Activated T-helper 2 cell treated with anti-CD3 and anti-CD28 coated beads, Interferon-gamma antibody, Interleukin-2, Interleukin-4, amounts not matched to agents 10 μg/mL and 5 μg/mL and 100 μg/mL, durations not matched to agents 14 hours and 24 hours and 36 hours (primary cell): ENCODE measurements around the gene RALGPS2. TPM values are rescaled to one million over a fixed set of nuclear protein-coding genes. Genes with fewer than 3 reads are reported as not detected.
A peak's percentile ranks its signal among the peaks of the same experiment; 100 is the strongest.
"Not testable (repeated sequence)": the region's sequence is repeated elsewhere in the genome, so short reads cannot be mapped to it uniquely, and the experiment has no call there.

Experiments
- DNase-seq: peaks from one replicate; pipeline ENCODE4 v3.0.0; 2021; ENCODE audit warnings: low spot score
- H3K27ac Mint-ChIP-seq: one replicate; pipeline ENCODE4 v1.8.0; 2021; ENCODE audit warnings: mixed read lengths
- H3K27me3 Mint-ChIP-seq: one replicate; pipeline ENCODE4 v1.8.0; 2021; ENCODE audit warnings: low read depth, mixed read lengths
- H3K36me3 Mint-ChIP-seq: one replicate; pipeline ENCODE4 v1.8.0; 2021; ENCODE audit warnings: low read depth, mixed read lengths
- H3K4me1 Mint-ChIP-seq: one replicate; pipeline ENCODE4 v1.8.0; 2021; ENCODE audit warnings: low read depth, mixed read lengths
- H3K4me3 Mint-ChIP-seq: one replicate; pipeline ENCODE4 v1.8.0; 2021; ENCODE audit warnings: low read depth, mild to moderate bottlenecking, moderate library complexity, mixed read lengths
- H3K9me3 Mint-ChIP-seq: one replicate; pipeline ENCODE4 v1.8.0; 2021; ENCODE audit warnings: mixed read lengths
- intact Hi-C: fragments of 100-400 bp; cut with micrococcal nuclease; formaldehyde crosslinking; loops from one replicate; pipeline ENCODE4 v1.15.1; 2023
- total RNA-seq: library from RNA; stranded (reverse); gene quantifications from 2 replicates; pipeline ENCODE4 v1.2.3, GENCODE V29; 2022

Gene RALGPS2
- total RNA-seq, 1 donor from 2014 or later: 1.9 TPM

DNA sequence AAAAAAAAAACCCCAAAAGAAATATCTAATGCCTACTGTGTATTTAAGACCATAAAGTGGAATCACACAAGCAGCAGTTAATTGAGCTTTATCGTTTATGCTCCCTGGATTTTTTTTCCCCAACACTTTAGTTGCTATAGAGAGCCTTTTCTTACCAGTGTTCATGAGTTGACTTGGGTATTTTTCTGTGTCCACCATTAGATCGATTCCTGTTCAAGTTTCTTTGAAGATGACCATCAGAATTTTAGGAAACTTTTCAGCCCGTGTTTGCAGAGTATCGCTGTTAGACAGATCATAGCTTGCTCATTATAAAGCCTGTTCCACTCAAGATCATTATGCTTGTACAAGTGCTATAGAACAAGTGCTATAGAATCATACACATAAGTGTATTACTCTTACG, 1.5 kb downstream of the RALGPS2 start:
- no peak for DNase-seq
- peaks cover 12% of the 10 kb centered on the region for H3K4me1 Mint-ChIP-seq
- H3K27ac Mint-ChIP-seq: no peak overlapping the region
- H3K27me3 Mint-ChIP-seq: peaks cover 39% of the 10 kb centered on the region
- peak overlapping the region; percentile 80 for H3K4me3 Mint-ChIP-seq
- intact Hi-C loops: loop anchor here (2.0 kb wide), 1 partner anchor 184 kb away; no protein-coding TSS in a partner anchor
- H3K36me3 Mint-ChIP-seq: no peaks in the 10 kb centered on the region
- no peaks in the 10 kb centered on the region for H3K9me3 Mint-ChIP-seq

DNA sequence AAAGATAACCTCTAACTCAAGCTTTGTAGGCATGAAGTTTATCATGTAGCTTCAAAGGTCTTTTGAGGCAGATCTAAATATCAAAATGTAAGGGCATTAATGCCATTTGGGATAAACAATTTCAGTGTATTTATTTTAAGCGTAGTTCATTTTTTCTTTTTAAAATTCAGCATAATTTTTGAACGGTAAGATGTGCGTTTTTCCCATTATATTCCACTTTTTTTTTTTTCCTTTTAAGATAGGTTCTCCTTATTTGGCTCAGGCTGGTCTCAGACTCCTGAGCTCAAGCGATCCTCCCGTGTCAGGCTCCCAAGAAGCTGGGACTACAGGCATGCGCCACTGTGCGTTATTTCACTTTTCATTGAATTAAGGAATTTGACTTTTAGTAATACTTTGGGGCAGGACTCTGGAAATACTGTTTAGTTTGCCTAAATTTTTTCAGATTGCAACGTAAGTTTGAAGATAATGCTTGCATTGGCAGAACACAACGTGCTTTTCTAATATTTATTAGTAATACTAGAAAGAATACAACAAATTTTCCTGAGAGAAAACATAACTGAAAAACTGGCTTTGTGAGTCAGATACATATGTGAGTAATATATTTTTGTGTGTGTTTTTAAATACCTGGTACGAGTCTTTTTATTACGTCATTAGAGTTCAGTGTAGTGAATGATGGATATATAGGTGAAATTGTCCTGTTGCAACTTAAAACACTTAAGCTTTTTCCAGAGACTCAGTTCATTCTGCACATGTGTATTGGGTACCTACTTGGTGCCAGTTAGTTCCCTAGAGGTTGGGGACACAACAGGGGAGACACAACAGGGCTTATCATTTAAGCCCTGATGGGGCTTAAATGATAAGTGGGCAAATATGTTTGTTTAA, 2.2 kb downstream of the RALGPS2 start:
- Mint-ChIP-seq H3K27ac (no peak overlapping the region), H3K9me3 (no peaks in the 10 kb centered on the region), H3K4me1 (peaks cover 12% of the 10 kb centered on the region), H3K36me3 (no peaks in the 10 kb centered on the region), H3K4me3 (no peak overlapping the region), H3K27me3 (peaks cover 37% of the 10 kb centered on the region)
- intact Hi-C loops: loop anchor here (2.0 kb wide), 1 partner anchor 184 kb away; no protein-coding TSS in a partner anchor
- DNase-seq: no peak

DNA sequence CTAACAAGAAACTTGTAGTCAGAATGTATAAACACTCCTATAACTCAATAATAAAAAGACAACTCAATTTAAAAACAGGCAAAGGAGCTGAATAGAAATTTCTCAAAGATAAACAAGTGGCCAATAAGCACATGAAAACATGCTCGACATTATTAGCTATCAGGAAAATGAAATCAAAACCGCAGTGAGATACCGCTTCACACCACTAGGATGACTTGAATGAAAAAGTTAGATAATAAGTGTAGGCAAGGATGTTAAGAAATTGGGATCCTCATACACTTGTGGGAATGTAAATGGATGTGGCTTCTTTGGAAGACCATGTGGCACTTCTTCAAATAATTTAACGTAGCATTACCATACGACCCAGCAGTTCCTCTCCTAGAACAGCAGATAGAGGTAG, 8.9 kb downstream of the RALGPS2 start:
- H3K4me1 Mint-ChIP-seq: no peaks in the 10 kb centered on the region
- DNase-seq: no peak
- intact Hi-C loops: no loop called here

DNA sequence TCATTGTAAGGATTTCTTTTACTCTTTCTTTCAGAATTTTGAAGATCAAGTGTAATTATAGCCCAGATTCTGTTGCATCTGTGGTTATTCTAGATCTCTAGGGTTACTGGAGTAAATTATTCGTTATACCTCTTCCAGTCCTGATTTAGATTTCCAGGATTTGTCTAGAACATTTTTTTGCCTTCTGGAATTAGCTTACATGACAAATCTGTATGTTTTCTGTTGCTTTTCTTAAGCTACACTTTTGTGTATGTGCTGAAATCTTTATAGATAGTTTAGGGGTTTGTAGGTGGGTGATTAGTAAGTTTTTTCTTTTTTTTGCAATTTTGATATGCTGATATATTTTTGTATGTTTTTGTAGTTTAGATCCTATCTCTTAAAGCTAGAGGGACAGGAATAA, 13.7 kb downstream of the RALGPS2 start:
- H3K4me1 Mint-ChIP-seq: no peaks in the 10 kb centered on the region
- H3K27me3 Mint-ChIP-seq: peaks cover 4% of the 10 kb centered on the region
- DNase-seq: no peak
- no peak overlapping the region for H3K27ac Mint-ChIP-seq
- H3K36me3 Mint-ChIP-seq: no peaks in the 10 kb centered on the region
- intact Hi-C loops: no loop called here
- no peaks in the 10 kb centered on the region for H3K9me3 Mint-ChIP-seq
- no peak overlapping the region for H3K4me3 Mint-ChIP-seq

More for the DNA sequence above, 8.9 kb downstream of the RALGPS2 start:
- Mint-ChIP-seq H3K27ac (no peak overlapping the region), H3K4me3 (no peak overlapping the region), H3K9me3 (no peaks in the 10 kb centered on the region), H3K36me3 (no peaks in the 10 kb centered on the region), H3K27me3 (peaks cover 4% of the 10 kb centered on the region)

DNA sequence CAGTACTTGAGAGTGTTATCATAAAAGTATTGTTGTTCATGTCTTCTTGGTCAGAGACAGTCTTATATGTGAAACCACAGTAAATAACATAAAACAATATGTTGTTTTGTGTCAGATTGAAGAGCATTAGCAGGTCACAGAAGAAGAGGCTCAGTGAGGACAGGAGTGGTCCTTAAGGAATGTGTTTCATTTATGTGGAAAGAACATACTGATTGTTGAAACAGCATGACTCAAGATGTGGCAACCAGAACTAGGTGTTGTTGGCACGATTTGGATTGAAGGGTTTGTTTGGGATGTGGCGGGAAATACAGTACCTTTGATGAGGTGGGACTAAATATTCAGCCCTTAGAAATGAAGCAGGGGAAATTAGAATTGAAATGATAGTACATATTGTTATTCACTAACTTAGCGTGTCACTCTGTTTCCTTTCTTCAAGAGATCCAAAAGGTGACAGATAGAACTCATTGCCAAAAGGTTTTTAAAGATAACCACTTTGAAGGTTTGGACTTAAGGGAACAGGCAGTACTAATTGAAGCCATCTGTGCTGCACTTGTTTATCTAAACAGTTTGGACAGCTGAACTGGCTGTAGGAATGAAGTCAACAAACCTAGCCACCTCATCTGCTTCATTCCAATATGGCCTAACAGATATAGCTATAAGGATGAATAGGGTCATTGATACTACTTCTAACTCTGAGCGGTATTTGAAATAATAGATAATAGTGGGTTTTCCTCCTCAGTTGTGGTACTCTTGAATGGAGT, 14.4 kb downstream of the RALGPS2 start:
- no peak overlapping the region for H3K27ac Mint-ChIP-seq
- intact Hi-C loops: no loop called here
- no peak for DNase-seq
- H3K9me3 Mint-ChIP-seq: no peaks in the 10 kb centered on the region
- peaks cover 4% of the 10 kb centered on the region for H3K27me3 Mint-ChIP-seq
- H3K36me3 Mint-ChIP-seq: no peaks in the 10 kb centered on the region
- H3K4me1 Mint-ChIP-seq: no peaks in the 10 kb centered on the region
- no peak overlapping the region for H3K4me3 Mint-ChIP-seq

DNA sequence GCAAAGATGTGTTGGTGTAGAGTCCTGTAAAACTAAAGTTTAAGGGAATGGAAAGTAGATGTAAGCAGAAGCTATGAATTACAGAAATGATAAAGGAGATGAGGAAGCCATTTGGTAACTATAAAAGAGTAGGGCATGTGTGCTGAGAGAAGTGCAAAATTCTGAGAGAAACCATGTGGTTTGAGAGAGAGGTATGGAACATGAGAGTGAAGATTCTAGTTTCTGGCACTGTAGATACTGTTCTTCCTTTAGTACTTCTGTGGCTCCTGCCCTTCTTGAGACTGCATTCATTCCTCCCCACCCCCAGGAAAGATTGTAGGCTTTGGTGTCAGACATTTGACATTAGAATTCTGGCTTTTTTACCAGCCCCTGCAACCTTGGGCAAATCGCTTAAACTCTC, 15.4 kb downstream of the RALGPS2 start:
- intact Hi-C loops: no loop called here
- H3K27ac Mint-ChIP-seq: no peak overlapping the region
- H3K4me3 Mint-ChIP-seq: no peak overlapping the region
- no peaks in the 10 kb centered on the region for H3K4me1 Mint-ChIP-seq
- DNase-seq: no peak
- no peaks in the 10 kb centered on the region for H3K9me3 Mint-ChIP-seq
- no peaks in the 10 kb centered on the region for H3K36me3 Mint-ChIP-seq
- H3K27me3 Mint-ChIP-seq: peaks cover 4% of the 10 kb centered on the region

DNA sequence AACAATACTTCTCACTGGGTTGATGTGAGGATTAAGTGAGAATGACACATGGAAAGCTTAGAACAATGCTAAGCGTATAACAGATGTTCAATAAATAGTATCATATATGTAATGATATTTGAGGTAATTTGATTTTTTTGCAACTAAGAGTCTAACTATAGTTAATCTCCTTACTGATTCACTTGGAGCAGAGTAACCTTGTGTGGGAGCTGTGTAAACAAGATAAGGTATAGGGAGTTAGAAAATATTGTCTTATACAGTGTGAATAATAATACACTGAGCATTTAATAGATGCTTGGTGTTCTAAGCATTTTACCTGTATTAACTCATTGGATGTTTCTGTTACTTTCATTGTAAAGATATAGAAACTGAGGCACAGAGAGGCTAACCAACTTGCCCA, 15.9 kb downstream of the RALGPS2 start:
- Mint-ChIP-seq H3K9me3 (no peaks in the 10 kb centered on the region), H3K27ac (no peak overlapping the region), H3K4me3 (no peak overlapping the region), H3K36me3 (no peaks in the 10 kb centered on the region), H3K27me3 (peaks cover 4% of the 10 kb centered on the region), H3K4me1 (no peaks in the 10 kb centered on the region)
- intact Hi-C loops: no loop called here
- DNase-seq: no peak

DNA sequence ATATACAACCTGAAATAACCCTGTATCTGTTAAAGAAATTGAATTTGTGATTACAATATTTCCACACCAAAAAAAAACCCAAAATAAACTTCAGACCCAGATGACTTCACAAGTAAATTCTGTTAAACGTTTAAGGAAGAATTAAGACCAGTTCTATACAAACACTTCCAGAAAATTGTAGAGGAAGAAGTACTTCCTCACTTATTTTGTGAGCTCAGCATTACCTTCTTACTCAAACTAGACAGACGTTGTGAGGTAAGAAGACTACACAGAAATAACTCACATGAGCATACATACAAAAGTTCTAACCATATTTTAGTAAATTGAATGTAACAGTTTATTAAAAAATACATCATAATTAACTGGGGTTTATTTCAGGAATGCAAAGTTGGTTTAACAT, 18.8 kb downstream of the RALGPS2 start:
- peaks cover 4% of the 10 kb centered on the region for H3K27me3 Mint-ChIP-seq
- intact Hi-C loops: no loop called here
- no peaks in the 10 kb centered on the region for H3K36me3 Mint-ChIP-seq
- no peak for DNase-seq
- H3K4me3 Mint-ChIP-seq: no peak overlapping the region
- H3K4me1 Mint-ChIP-seq: no peaks in the 10 kb centered on the region
- H3K9me3 Mint-ChIP-seq: no peaks in the 10 kb centered on the region
- no peak overlapping the region for H3K27ac Mint-ChIP-seq

DNA sequence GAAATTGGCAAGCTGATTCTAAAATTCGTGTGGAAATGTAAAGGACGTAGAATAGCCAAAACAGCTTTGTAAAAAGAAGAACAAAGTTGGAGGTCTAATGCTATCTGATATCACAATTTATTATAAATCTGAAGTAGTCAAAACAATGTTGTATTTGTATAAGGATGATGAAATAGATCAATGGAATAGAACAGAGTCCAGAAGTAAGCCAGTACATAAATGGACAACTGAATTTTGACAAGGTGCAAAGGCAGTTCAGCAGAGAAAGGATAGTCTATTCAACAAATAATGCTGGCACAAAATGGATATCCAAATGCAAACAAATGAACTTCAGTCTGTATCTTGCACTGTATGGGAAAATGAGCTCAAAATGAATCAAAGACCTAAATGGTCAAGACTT, 20.2 kb downstream of the RALGPS2 start:
- Mint-ChIP-seq H3K9me3 (no peaks in the 10 kb centered on the region), H3K4me1 (no peaks in the 10 kb centered on the region), H3K27ac (no peak overlapping the region), H3K4me3 (no peak overlapping the region), H3K27me3 (peaks cover 4% of the 10 kb centered on the region), H3K36me3 (no peaks in the 10 kb centered on the region)
- DNase-seq: no peak
- intact Hi-C loops: no loop called here

DNA sequence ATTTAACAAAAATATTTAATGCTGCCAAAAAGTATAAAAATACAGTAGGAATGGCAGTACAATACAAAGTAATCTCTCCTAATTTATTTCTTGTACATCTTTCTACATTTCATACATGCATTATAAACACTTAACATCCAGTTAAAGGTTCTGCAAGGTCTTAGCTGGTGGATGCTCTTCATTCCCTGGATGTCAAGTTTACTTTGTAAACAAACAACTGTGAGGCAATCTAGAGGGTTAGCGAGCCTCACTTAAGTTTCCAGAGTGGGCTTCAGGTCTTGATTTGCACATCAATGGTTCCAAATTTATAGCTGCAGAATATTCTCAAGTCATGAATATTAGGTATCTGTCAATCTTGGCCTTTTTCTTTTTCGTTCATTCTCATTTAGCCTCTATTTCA, 21.3 kb downstream of the RALGPS2 start:
- intact Hi-C loops: no loop called here
- Mint-ChIP-seq H3K4me3 (no peak overlapping the region), H3K27ac (no peak overlapping the region), H3K4me1 (no peaks in the 10 kb centered on the region), H3K9me3 (no peaks in the 10 kb centered on the region), H3K36me3 (no peaks in the 10 kb centered on the region), H3K27me3 (peaks cover 3% of the 10 kb centered on the region)
- no peak for DNase-seq

DNA sequence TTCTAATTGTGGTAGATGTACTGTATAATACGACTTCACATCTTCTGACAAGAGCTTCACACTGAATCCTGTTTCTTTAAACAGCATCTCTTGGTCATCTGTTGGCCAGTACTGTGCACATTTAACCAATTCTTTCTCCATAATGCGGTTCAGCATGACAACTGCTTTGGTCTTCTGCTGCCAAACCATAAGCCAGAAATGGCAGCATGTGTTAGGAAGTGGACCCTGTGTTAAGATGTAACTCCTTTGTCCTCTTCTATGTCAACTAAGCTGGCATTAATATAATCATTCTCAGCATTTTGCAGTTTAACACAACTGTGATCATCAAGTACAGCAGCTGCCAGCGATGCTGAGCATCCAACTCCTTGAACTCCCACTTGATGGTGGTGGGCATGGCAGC, 22.3 kb downstream of the RALGPS2 start:
- H3K9me3 Mint-ChIP-seq, H3K4me3 Mint-ChIP-seq, H3K4me1 Mint-ChIP-seq, intact Hi-C loops, DNase-seq, H3K36me3 Mint-ChIP-seq, H3K27me3 Mint-ChIP-seq, H3K27ac Mint-ChIP-seq: not testable (repeated sequence)

DNA sequence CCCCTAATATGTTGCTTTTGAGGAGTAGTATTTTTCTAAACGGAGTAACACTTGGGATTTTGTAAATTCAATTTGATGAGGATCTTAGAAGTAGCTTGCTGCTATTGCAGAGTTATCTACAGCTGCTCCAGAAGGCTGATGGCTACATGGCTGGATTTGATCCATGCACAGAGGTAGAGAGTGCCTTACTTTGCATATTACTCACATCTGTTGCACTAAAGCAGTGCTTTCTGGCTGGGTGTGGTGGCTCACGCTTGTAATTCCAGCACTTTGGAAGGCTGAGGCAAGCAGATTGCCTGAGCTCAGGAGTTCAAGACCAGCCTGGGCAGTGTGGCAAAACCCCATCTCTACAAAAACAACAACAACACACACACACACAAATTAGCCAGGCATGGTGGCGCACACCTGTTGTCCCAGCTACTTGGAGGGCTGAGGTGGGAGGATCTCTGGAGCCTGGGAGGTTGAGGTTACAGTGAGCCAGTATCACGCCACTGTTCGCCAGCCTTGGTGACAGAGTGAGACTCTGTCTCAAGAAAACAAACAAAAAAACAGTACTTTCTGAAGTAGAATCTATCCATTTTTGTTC, 24.6 kb downstream of the RALGPS2 start:
- Mint-ChIP-seq H3K4me1 (no peaks in the 10 kb centered on the region), H3K27me3 (no peaks in the 10 kb centered on the region), H3K9me3 (no peaks in the 10 kb centered on the region), H3K4me3 (no peak overlapping the region), H3K36me3 (no peaks in the 10 kb centered on the region), H3K27ac (no peak overlapping the region)
- no peak for DNase-seq
- intact Hi-C loops: no loop called here

DNA sequence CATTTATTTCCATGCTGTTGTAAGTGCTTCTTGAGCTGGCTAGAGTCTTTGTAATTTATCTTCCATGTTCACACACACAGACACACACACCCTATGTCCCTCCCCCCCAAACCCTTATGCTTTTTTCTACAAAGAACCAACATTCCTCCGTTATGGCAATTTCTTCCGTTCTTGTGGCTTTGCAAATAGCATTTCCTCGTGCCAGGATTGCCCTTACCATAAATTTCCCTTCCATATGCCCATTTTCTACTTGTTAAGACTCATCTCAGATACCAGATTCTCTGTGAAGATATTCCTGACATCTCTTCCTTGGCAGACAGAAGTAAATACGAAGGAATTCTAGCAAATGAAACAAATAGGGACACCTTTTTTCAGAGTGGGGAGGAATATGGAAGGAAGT, 26.0 kb downstream of the RALGPS2 start:
- H3K27me3 Mint-ChIP-seq: no peaks in the 10 kb centered on the region
- no peaks in the 10 kb centered on the region for H3K9me3 Mint-ChIP-seq
- H3K27ac Mint-ChIP-seq: no peak overlapping the region
- no peaks in the 10 kb centered on the region for H3K4me1 Mint-ChIP-seq
- no peak for DNase-seq
- no peak overlapping the region for H3K4me3 Mint-ChIP-seq
- intact Hi-C loops: no loop called here
- H3K36me3 Mint-ChIP-seq: no peaks in the 10 kb centered on the region
